AG04449 (cell line): ENCODE data around the gene MATN1.

Experiments used
- CTCF ChIA-PET: fragments of 350-600 bp; formaldehyde crosslinking; extraction: SDS; loops from one replicate; lab custom pipeline; 2021; ENCODE audit warnings: antibody characterized with exemption; lab: Yijun Ruan, JAX
- POLR2A ChIA-PET: fragments of 400-600, 350-600 bp; formaldehyde crosslinking; extraction: SDS; loops from one replicate; lab custom pipeline; 2020; ENCODE audit warnings: antibody characterized with exemption, inconsistent platforms; lab: Yijun Ruan, JAX
- DNase-seq: peaks from one replicate; pipeline ENCODE4 v3.0.0-alpha.2; 2010; ENCODE audit warnings: low read depth, low spot score
- H3K4me3 ChIP-seq: 2 replicates; pipeline ENCODE4 v1.5.1; 2011; ENCODE audit warnings: low read depth, mild to moderate bottlenecking, control low read depth, low read length
- TF ChIP-seq, protein P1 (sequence below): IDR thresholded peaks from one replicate; pipeline ENCODE4 v1.5.1; 2011; ENCODE audit warnings: mild to moderate bottlenecking, moderate library complexity, low read length, control low read depth, inconsistent platforms; ENCODE audit not compliant: insufficient read depth; ENCODE audit errors: missing control alignments

Gene MATN1

DNA sequence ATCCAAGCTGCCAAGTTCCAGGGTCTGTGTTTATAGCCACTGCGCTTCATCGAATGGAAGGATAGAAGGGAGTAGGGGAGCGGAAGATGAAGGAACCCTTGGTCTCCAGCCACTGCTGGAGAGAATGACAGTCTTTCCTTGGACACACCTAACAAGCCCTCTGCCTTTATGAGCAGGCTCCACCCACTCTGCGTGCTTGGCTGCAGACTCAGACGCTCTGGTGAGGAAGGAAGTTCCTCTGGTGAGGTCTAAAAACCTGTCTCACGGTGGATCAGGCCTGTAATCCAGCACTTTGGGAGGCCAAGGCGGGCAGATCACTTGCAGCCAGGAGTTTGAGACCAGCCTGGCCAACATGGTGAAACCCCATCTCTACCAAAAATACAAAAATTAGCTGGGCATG, 55.4 kb downstream of the MATN1 start:
- no peak overlapping the region for H3K4me3 ChIP-seq
- POLR2A ChIA-PET = no interaction called here
- CTCF ChIA-PET = no interaction called here
- TF ChIP-seq, protein P1, sequence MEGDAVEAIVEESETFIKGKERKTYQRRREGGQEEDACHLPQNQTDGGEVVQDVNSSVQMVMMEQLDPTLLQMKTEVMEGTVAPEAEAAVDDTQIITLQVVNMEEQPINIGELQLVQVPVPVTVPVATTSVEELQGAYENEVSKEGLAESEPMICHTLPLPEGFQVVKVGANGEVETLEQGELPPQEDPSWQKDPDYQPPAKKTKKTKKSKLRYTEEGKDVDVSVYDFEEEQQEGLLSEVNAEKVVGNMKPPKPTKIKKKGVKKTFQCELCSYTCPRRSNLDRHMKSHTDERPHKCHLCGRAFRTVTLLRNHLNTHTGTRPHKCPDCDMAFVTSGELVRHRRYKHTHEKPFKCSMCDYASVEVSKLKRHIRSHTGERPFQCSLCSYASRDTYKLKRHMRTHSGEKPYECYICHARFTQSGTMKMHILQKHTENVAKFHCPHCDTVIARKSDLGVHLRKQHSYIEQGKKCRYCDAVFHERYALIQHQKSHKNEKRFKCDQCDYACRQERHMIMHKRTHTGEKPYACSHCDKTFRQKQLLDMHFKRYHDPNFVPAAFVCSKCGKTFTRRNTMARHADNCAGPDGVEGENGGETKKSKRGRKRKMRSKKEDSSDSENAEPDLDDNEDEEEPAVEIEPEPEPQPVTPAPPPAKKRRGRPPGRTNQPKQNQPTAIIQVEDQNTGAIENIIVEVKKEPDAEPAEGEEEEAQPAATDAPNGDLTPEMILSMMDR = no peak
- DNase-seq = no peak

DNA sequence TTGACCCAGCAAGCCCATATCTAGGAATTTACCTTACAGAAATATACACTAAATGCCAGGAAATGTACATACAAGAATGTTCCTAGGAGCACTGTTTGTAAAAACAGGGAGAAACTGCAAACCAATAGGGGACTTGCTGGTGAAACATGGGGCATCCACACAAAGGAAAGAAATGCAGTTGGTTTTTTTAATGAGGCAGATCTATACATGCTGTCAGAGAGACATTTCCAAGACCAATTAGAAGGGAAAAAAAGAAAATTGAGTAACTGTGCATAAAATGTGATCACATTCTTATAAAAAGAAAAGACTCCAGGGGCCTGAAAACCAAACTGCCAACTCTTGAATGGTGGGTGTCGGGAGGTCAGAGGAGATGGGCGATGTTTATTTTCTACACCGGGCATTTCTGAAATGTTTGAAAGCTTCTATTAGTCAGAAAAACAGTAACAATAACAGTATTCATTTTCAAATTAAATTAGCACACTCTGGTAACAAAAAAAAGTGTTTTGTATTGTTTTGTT, 56.6 kb downstream of the MATN1 start:
- CTCF ChIA-PET = no interaction called here
- DNase-seq = no peak
- POLR2A ChIA-PET = no interaction called here
- no peak overlapping the region for H3K4me3 ChIP-seq
- TF ChIP-seq, protein P1 = no peak

DNA sequence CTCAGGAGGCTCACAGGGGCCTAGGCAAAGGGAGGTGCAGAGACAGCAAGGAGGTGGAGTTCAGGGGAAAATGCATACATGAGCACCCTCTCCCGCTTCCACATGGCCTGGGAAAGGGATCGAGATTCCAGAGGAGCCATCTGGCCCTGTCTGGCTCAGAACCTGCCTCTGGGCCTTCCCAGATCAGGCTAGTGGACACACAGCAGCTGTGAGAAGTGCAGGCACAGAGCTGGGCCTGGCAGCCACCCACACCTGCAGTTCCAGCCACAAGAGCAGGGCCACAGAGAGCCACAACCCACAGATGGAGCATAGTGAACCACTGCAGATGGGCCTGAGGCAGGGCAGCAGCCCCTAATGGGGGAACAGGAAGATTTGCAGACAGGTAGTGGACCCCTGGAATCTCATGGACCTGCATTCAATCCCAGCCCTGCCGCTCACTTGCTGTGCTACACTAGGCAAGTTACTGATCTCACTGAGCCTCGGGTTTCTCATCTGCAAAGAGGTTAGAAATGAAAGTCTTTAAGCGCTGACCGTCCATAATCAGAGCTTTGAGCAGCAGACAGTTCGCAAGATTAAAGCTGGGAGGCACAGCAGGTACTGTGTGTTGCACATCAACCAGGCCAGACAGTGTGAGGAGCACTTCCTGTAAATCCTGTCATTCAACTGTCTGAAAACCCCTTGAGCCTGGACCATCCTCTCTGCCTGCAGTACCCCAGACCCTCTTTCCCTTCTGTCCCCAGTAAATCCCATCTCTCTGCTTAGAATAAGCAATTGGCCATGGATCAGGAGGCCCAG, 58.0 kb downstream of the MATN1 start:
- DNase-seq = no peak
- ChIA-PET CTCF (no interaction called here), POLR2A (no interaction called here)
- TF ChIP-seq, protein P1 = no peak
- no peak overlapping the region for H3K4me3 ChIP-seq

DNA sequence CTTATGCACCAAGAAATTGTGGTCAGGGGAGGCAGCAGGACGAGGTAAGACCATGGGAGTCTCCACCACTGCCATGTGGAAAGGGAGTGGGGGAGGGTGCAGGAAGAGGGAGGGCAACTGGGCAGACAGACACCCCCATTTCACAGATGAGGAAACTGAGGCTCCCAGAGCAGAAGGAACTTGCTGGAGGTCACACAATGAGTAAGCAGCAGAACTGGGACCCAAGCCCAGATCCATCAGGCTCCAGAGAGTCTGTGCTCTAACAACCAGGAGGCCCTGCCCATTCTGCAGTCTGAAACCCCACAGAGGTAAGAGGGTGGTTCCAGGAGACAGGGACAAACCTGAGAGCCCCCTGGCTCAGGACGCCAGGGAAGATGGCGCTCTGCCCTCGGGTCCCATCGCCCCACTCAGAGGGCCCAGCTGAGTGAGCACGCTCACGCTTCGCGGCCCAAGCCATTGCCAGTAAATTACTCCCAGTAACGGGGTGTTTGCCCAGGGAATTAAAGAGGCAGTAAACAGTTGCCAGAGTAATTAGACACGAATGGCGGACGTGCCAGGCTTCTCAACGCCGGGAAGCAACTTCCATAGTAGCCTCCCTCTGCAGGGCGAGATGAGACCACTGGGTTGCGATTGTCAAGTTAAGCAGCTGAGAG, 59.2 kb downstream of the MATN1 start:
- no peak overlapping the region for H3K4me3 ChIP-seq
- ChIA-PET POLR2A (no interaction called here), CTCF (no interaction called here)
- DNase-seq = no peak
- TF ChIP-seq, protein P1 = no peak

DNA sequence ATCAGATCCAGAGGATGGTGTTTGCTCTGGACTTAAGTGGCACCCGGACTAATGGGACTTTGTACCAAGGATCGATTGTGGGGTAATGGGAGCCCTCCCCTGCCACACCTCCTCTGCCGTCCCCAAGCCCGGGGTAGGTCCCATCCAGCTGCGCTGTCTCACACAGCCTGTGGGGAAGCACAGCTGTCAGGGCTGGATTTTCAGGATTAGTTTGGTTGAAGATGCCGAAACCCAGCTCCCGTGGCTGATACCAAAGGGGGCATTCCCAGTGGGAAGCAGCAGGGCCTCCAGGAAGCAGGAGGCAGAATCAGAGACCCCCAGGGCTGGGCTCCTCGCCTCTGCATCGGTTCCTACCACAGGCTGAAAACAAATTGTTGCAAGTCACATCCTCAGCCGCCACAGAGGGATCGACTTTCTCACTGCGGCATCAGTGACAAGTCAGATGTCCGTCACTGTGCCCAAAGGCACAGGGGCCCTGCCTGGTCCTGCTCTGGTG, 59.7 kb downstream of the MATN1 start:
- no peak overlapping the region for H3K4me3 ChIP-seq
- ChIA-PET CTCF (no interaction called here), POLR2A (no interaction called here)
- DNase-seq = no peak
- TF ChIP-seq, protein P1 = no peak

DNA sequence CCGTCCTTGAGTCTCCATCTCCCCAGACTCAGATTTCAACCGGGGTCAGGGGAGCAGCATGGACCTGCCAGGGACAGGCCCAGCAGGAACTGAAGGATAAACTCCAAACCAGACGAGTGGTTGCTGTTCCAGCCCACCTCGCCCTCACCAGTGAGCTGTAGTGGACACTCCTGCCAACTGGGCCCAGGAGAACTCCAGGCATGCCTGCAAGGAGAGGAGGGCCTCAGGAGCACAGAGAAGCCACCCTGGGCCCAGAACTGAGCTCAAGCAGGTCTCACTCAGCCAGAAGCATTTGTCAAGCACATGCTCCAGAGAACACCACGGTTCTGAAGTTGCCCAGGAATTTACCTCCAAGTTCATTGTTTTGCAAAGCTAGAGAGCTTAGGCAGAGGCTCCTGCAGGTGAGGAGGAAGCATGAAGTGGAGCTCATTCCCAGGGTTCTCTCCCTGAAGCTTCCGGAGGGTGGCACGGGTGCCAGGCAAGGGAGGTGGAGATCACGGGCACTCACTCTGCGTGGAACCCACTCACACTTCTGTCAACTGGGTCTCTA, 61.0 kb downstream of the MATN1 start:
- ChIA-PET POLR2A (no interaction called here), CTCF (no interaction called here)
- no peak overlapping the region for H3K4me3 ChIP-seq
- no peak for DNase-seq
- TF ChIP-seq, protein P1 = no peak
